SU-DHL-6 (cell line): ENCODE results near the gene YWHAG.

Source experiments
- CTCF ChIP-seq: fragments of 200-600 bp; sonication (generic); IDR thresholded peaks from one replicate; pipeline ENCODE4 v1.5.1; 2017; ENCODE audit warnings: antibody characterized with exemption, mild to moderate bottlenecking, low read length, moderate library complexity; ENCODE audit not compliant: insufficient read depth, poor library complexity, severe bottlenecking
- EZH2phosphoT487 ChIP-seq: fragments of 200-600 bp; sonication (generic), shearing (Covaris generic); conservative IDR thresholded peaks from 2 replicates; pipeline ENCODE4 v1.6.1; 2018; ENCODE audit warnings: mild to moderate bottlenecking, antibody characterized with exemption, low read length, moderate library complexity, mixed read lengths

DNA sequence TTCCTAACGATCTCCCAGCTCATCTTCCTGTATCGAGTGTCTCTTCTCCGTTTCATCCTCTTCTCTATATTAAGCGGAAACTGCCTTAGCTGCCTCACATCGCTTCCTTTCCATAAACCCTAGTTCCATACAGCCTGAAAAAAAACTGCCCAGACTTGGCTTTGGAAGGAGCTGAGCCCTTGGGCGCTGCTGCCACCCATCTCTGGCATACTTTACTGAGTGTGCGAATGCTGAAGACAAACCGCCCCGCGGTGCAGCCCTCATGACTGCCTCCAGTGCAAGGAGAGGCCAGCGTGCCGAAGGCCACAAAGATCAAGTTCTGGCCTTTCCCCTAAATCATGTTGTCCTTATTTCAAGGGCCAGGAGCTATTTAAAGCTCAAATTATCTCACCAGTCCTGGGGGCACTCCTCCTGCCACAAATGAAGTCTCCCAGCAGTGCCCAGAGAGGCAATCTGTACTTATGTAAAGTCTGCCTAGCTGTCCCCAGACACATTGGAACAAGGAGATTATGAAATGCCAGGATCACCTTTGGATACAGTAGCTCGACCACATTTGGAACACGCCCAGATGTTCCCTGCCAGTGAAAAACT is 25.2 kb downstream of the YWHAG start:
- no peak for TF ChIP-seq CTCF
- TF ChIP-seq EZH2phosphoT487 = no peak
